HepG2 (cell line): ENCODE results near the gene NLRC5. TPM values are rescaled to one million over a fixed set of nuclear protein-coding genes. Genes with fewer than 3 reads are reported as not detected.

Experiments
- ATAC-seq: fragments of 200-7000 bp; cut with Tn5 transposase; 3 replicates; pipeline ENCODE4 v1.9.1; 2020; ENCODE audit warnings: mild to moderate bottlenecking, moderate library complexity
- BruUV-seq: library from RNA; stranded (reverse); fragments of 400-500 nt; replicated peaks from 2 replicates; lab custom pipeline; 2021; lab: Mats Ljungman, UMichigan
- CTCF ChIA-PET: fragments of 300-600 bp; formaldehyde crosslinking; extraction: SDS; loops from one replicate; lab custom pipeline; 2021; ENCODE audit warnings: low total read pairs, inconsistent platforms, low intra/inter-chr PET ratio; lab: Yijun Ruan, JAX
- POLR2A ChIA-PET: fragments of 350-600 bp; sonication (Branson Sonifier 250); formaldehyde crosslinking; loops from one replicate; lab custom pipeline; 2020; ENCODE audit warnings: antibody characterized with exemption, inconsistent platforms; lab: Yijun Ruan, JAX
- DNase-seq: peaks from one replicate; pipeline ENCODE4 v3.0.0-alpha.2; 2015; ENCODE audit warnings: low spot score
- FAIRE-seq: peaks from 3 replicates; lab custom pipeline; 2011; peaks lifted over from hg19 to GRCh38; lab: Jason Lieb, UNC
- H2AFZ ChIP-seq: one replicate; pipeline ENCODE4 v1.6.1; 2011; ENCODE audit warnings: low read length, inconsistent platforms
- H3K27ac ChIP-seq: fragments of 300-600 bp; 3 replicates; pipeline ENCODE4 v1.8.0; 2011; ENCODE audit warnings: mixed run types, mild to moderate bottlenecking, mixed read lengths, low read length, inconsistent platforms; ENCODE audit not compliant: insufficient read depth; ENCODE audit errors: extremely low read length
- H3K27me3 ChIP-seq, 2 experiments: fragments of 200-600 bp in 1 of 2; 2 replicates in 1 of 2; 3 replicates in 1 of 2; pipeline versions ENCODE4 v1.6.0 to v1.8.0; 2011; ENCODE audit warnings: low read length in 2 of 2, mild to moderate bottlenecking in 2 of 2, moderate library complexity in 2 of 2, inconsistent platforms in 1 of 2; ENCODE audit not compliant: insufficient read depth in 2 of 2, control insufficient read depth in 1 of 2
- H3K36me3 ChIP-seq, 2 experiments: fragments of 200-600 bp in 1 of 2; replicated peaks in 1 of 2; 2 replicates in 1 of 2; 3 replicates in 1 of 2; pipeline versions ENCODE4 v1.5.1 to v1.8.0; 2011; ENCODE audit warnings: low read length in 2 of 2, inconsistent platforms in 1 of 2; ENCODE audit not compliant: insufficient read depth in 2 of 2, control insufficient read depth in 1 of 2
- H3K4me1 ChIP-seq: 2 replicates; pipeline ENCODE4 v1.5.1; 2012; ENCODE audit warnings: low read length, inconsistent platforms; ENCODE audit not compliant: insufficient read depth
- H3K4me2 ChIP-seq: 2 replicates; pipeline ENCODE4 v1.6.0; 2011; ENCODE audit warnings: low read depth, low read length, inconsistent platforms
- H3K4me3 ChIP-seq, 3 experiments: fragments of 200-600 bp in 1 of 3; sonication (generic), shearing (Covaris generic) in 1 of 3; replicated peaks in 1 of 3; 2 replicates each; pipeline ENCODE4 v1.5.1; 2011 to 2016; ENCODE audit warnings: low read length in 3 of 3, inconsistent platforms in 2 of 3, low read depth in 2 of 3, mild to moderate bottlenecking in 2 of 3, control low read depth in 1 of 3, mixed read lengths in 1 of 3; ENCODE audit not compliant: insufficient read depth in 1 of 3
- H3K79me2 ChIP-seq: one replicate; pipeline ENCODE4 v1.6.1; 2011; ENCODE audit warnings: low read length, inconsistent platforms; ENCODE audit not compliant: insufficient read depth
- H3K9ac ChIP-seq: 2 replicates; pipeline ENCODE4 v1.6.0; 2011; ENCODE audit warnings: mild to moderate bottlenecking, low read depth, low read length, inconsistent platforms; ENCODE audit not compliant: insufficient read depth
- H3K9me3 ChIP-seq: 2 replicates; pipeline ENCODE4 v1.5.1; 2012; ENCODE audit warnings: mild to moderate bottlenecking, low read length
- H4K20me1 ChIP-seq: 2 replicates; pipeline ENCODE4 v1.6.0; 2011; ENCODE audit warnings: inconsistent platforms, mild to moderate bottlenecking, low read length, moderate library complexity; ENCODE audit not compliant: insufficient read depth
- ARNT2 ChIP-seq: sonication (generic); formaldehyde crosslinking; IDR thresholded peaks from 2 replicates; pipeline ENCODE4 v1.8.0; 2022; ENCODE audit warnings: mild to moderate bottlenecking, low read depth, missing genetic modification reagents, moderate library complexity
- CEBPB ChIP-seq: IDR thresholded peaks from 2 replicates; pipeline ENCODE4 v1.6.1; 2011; ENCODE audit warnings: low read depth, low read length, improper control_type of control experiment, borderline replicate concordance
- HDAC6 ChIP-seq: fragments of 200-600 bp; sonication (generic); IDR thresholded peaks from 2 replicates; pipeline ENCODE4 v1.7.0; 2017; ENCODE audit warnings: mild to moderate bottlenecking, antibody characterized with exemption, low read length, low read depth
- KDM5B ChIP-seq: sonication (generic); formaldehyde crosslinking; IDR thresholded peaks from 2 replicates; pipeline ENCODE4 v1.4.0; 2020; ENCODE audit warnings: missing genetic modification reagents, mild to moderate bottlenecking, borderline replicate concordance
- LCORL ChIP-seq, 2 experiments: fragments of 450-650 bp in 1 of 2; sonication (generic) in 1 of 2; formaldehyde crosslinking in 1 of 2; IDR thresholded peaks; 2 replicates each; pipeline versions ENCODE4 v1.5.0 to v1.6.1; 2017 to 2020; ENCODE audit warnings: antibody characterized with exemption in 1 of 2, missing genetic modification reagents in 1 of 2
- MAF1 ChIP-seq: sonication (generic); formaldehyde crosslinking; IDR thresholded peaks from 2 replicates; pipeline ENCODE4 v1.5.0; 2020; ENCODE audit warnings: missing genetic modification reagents, borderline replicate concordance
- PRDM10 ChIP-seq: sonication (generic); formaldehyde crosslinking; IDR thresholded peaks from 2 replicates; pipeline ENCODE4 v1.4.0; 2020; ENCODE audit warnings: low read depth, missing genetic modification reagents
- SALL1 ChIP-seq: sonication (generic); formaldehyde crosslinking; IDR thresholded peaks from 2 replicates; pipeline ENCODE4 v1.8.0; 2022; ENCODE audit warnings: mild to moderate bottlenecking, missing genetic modification reagents
- ZBTB25 ChIP-seq: IDR thresholded peaks from 2 replicates; pipeline ENCODE4 v1.6.1; 2018; ENCODE audit warnings: missing genetic modification reagents
- ZNF451 ChIP-seq: sonication (generic); formaldehyde crosslinking; IDR thresholded peaks from 2 replicates; pipeline ENCODE4 v1.5.0; 2020; ENCODE audit warnings: mild to moderate bottlenecking, missing genetic modification reagents
- ZNF543 ChIP-seq: sonication (generic); formaldehyde crosslinking; IDR thresholded peaks from 2 replicates; pipeline ENCODE4 v1.4.0; 2020; ENCODE audit warnings: mild to moderate bottlenecking, missing genetic modification reagents
- WGBS: methylation state at CpG from one replicate; pipeline ENCODE4 v1.1.6; 2017; ENCODE audit warnings: low lambda C conversion rate; 5-methylcytosine and 5-hydroxymethylcytosine counted together
- in situ Hi-C: cut with HindIII; loops from 2 replicates; pipeline ENCODE4 v1.10.0; 2017; ENCODE audit warnings: low pct_unique_long_range_greater_than_20kb; ENCODE audit not compliant: extremely low pct_ligation_motif_present
- intact Hi-C: fragments of 100-400 bp; cut with micrococcal nuclease; formaldehyde crosslinking; loops from one replicate; pipeline ENCODE4 v1.10.0; 2022; ENCODE audit not compliant: unreplicated experiment
- polyA plus RNA-seq, 8 experiments: library from polyadenylated mRNA; depleted of rRNA in 3 of 8; stranded (reverse) in 7 of 8; unstranded in 1 of 8; fragments of >200 nt; fragmentation: Illumina TruSeq in 4 of 8; extraction: Trizol in 4 of 8; gene quantifications; 2 replicates each; pipeline versions ENCODE4 v1.2.1 to v1.2.3, GENCODE V29; 2011 to 2016; ENCODE audit warnings: low read depth in 4 of 8, missing spikeins in 1 of 8, mixed read lengths in 1 of 8; ENCODE audit not compliant: insufficient read depth in 1 of 8
- total RNA-seq, 5 experiments: library from RNA; depleted of rRNA; stranded (reverse); fragments of >200 nt; fragmentation: Illumina TruSeq; extraction: Trizol; gene quantifications; 2 replicates each; pipeline ENCODE4 v1.2.3, GENCODE V29; 2016; ENCODE audit warnings: low read depth in 1 of 5
- TF ChIP-seq, protein P1 (sequence below): sonication (generic); formaldehyde crosslinking; IDR thresholded peaks from 2 replicates; pipeline ENCODE4 v1.8.1; 2023; ENCODE audit warnings: mild to moderate bottlenecking, missing genetic modification reagents
- TF ChIP-seq, protein P2 (sequence below): sonication (generic); formaldehyde crosslinking; IDR thresholded peaks from 2 replicates; pipeline ENCODE4 v1.8.1; 2023; ENCODE audit warnings: mild to moderate bottlenecking, missing genetic modification reagents

Gene NLRC5
- total and polyA plus RNA-seq, 2 of the 13 experiments (the other 11 are each of a cell fraction or from before 2014, with no cell fraction given) = 6.3 to 12.7 TPM

- FAIRE-seq (peak; percentile 93), DNase-seq (peak; percentile 71), ATAC-seq (peak; percentile 95)
- ChIA-PET POLR2A (interaction anchor here (1.0 kb wide), 1 partner anchor 56 kb away, joined by 3 read pairs; the partner anchor contains the start of gene NLRC5), CTCF (interaction anchor here (1.6 to 4.1 kb wide), 2 partner anchors 82 to 252 kb away, joined by 4 to 38 read pairs; no protein-coding TSS in a partner anchor)
- Histone ChIP-seq H3K79me2 (no peaks in the 10 kb centered on the region), H3K4me2 (peak overlapping the region; percentile 79), H3K4me1 (peaks cover 13% of the 10 kb centered on the region), H3K27me3 (no peaks in the 10 kb centered on the region; a peak in 2 of 5 replicates), H3K36me3 (no peaks in the 10 kb centered on the region), H3K9me3 (no peaks in the 10 kb centered on the region), H3K9ac (peak overlapping the region; percentile 38; the same call in 1 of the 2 replicates), H3K27ac (no peak overlapping the region), H2AFZ (peak overlapping the region; percentile 66), H3K4me3 (peak overlapping the region in 1 of 3 experiments; percentile 59; a peak in 3 of 6 replicates), H4K20me1 (no peaks in the 10 kb centered on the region)
- 12% methylated on average over 13 of the region's 13 CpGs for WGBS
- intact Hi-C loops = loop anchor here (1.0 kb wide), 2 partner anchors 82 to 179 kb away; no protein-coding TSS in a partner anchor
- BruUV-seq = no TSS peak
- in situ Hi-C loops = no loop called here
- peak; percentile 59; the same call in 1 of the 2 replicates for TF ChIP-seq ZNF451 (CRISPR knock-in tag)
- no peak for TF ChIP-seq PRDM10 (CRISPR knock-in tag)
- no peak for TF ChIP-seq HDAC6
- 0 out of 2 replicates have a peak, but pooled peaks have one; percentile 22 for TF ChIP-seq ZBTB25 (CRISPR knock-in tag)
- TF ChIP-seq LCORL (IDR thresholded peaks at IDR 0.05) = no peak
- TF ChIP-seq LCORL (CRISPR knock-in tag; IDR thresholded peaks at IDR 0.05) = peak; percentile 42; the same call in 1 of the 2 replicates
- TF ChIP-seq, protein P1, sequence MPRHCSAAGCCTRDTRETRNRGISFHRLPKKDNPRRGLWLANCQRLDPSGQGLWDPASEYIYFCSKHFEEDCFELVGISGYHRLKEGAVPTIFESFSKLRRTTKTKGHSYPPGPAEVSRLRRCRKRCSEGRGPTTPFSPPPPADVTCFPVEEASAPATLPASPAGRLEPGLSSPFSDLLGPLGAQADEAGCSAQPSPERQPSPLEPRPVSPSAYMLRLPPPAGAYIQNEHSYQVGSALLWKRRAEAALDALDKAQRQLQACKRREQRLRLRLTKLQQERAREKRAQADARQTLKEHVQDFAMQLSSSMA (CRISPR knock-in tag) = no peak
- TF ChIP-seq, protein P2, sequence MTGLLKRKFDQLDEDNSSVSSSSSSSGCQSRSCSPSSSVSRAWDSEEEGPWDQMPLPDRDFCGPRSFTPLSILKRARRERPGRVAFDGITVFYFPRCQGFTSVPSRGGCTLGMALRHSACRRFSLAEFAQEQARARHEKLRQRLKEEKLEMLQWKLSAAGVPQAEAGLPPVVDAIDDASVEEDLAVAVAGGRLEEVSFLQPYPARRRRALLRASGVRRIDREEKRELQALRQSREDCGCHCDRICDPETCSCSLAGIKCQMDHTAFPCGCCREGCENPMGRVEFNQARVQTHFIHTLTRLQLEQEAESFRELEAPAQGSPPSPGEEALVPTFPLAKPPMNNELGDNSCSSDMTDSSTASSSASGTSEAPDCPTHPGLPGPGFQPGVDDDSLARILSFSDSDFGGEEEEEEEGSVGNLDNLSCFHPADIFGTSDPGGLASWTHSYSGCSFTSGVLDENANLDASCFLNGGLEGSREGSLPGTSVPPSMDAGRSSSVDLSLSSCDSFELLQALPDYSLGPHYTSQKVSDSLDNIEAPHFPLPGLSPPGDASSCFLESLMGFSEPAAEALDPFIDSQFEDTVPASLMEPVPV (CRISPR knock-in tag) = no peak
- TF ChIP-seq KDM5B (CRISPR knock-in tag) = peak; percentile 61; the same call in 1 of the 2 replicates
- 0 out of 2 replicates have a peak, but pooled peaks have one; percentile 63 for TF ChIP-seq ZNF543 (CRISPR knock-in tag)
- no peak for TF ChIP-seq ARNT2 (CRISPR knock-in tag)
- no peak for TF ChIP-seq CEBPB
- no peak for TF ChIP-seq MAF1 (CRISPR knock-in tag)
- peak; percentile 75 for TF ChIP-seq SALL1
These were observed 56.5 kb downstream of the NLRC5 start for GRCh38 chr16:57045694-57046381.
